ENCODE data around the gene TMEM63C.

GRCh38 chr14:77273796-77274195, 92.2 kb downstream of the TMEM63C start:
- TF ChIP-seq, protein P1, sequence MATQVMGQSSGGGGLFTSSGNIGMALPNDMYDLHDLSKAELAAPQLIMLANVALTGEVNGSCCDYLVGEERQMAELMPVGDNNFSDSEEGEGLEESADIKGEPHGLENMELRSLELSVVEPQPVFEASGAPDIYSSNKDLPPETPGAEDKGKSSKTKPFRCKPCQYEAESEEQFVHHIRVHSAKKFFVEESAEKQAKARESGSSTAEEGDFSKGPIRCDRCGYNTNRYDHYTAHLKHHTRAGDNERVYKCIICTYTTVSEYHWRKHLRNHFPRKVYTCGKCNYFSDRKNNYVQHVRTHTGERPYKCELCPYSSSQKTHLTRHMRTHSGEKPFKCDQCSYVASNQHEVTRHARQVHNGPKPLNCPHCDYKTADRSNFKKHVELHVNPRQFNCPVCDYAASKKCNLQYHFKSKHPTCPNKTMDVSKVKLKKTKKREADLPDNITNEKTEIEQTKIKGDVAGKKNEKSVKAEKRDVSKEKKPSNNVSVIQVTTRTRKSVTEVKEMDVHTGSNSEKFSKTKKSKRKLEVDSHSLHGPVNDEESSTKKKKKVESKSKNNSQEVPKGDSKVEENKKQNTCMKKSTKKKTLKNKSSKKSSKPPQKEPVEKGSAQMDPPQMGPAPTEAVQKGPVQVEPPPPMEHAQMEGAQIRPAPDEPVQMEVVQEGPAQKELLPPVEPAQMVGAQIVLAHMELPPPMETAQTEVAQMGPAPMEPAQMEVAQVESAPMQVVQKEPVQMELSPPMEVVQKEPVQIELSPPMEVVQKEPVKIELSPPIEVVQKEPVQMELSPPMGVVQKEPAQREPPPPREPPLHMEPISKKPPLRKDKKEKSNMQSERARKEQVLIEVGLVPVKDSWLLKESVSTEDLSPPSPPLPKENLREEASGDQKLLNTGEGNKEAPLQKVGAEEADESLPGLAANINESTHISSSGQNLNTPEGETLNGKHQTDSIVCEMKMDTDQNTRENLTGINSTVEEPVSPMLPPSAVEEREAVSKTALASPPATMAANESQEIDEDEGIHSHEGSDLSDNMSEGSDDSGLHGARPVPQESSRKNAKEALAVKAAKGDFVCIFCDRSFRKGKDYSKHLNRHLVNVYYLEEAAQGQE (IDR thresholded peaks at IDR 0.05; ENCODE audit: low read depth): no peak
- TF ChIP-seq EP300 (IDR thresholded peaks at IDR 0.05; ENCODE audit: borderline replicate concordance) (no peak), TAF1 (IDR thresholded peaks at IDR 0.05; ENCODE audit: low read depth) (no peak), MAX (IDR thresholded peaks at IDR 0.05) (no peak), RAD21 (IDR thresholded peaks at IDR 0.05; ENCODE audit: low read depth) (no peak), FOXM1 (IDR thresholded peaks at IDR 0.05; ENCODE audit: borderline replicate concordance, low read depth) (no peak), CREB1 (IDR thresholded peaks at IDR 0.05; ENCODE audit: low read depth) (no peak), CEBPB (IDR thresholded peaks at IDR 0.05) (no peak)
